Endothelial cell of umbilical vein (primary cell): ENCODE data around the gene AK5. TPM values are rescaled to one million over a fixed set of nuclear protein-coding genes. Genes with fewer than 3 reads are reported as not detected.

Experiments used
- BruUV-seq: library from RNA; stranded (reverse); fragments of 400-500 nt; replicated peaks from 2 replicates; lab custom pipeline; 2021; lab: Mats Ljungman, UMichigan
- CTCF ChIA-PET: fragments of 300-600, 350-600 bp; sonication (Branson Sonifier 250); formaldehyde crosslinking; loops from one replicate; lab custom pipeline; 2021; ENCODE audit warnings: antibody characterized with exemption, inconsistent platforms; lab: Charles Lee
- POLR2A ChIA-PET: fragments of 300-600, 350-600 bp; sonication (Branson Sonifier 250); formaldehyde crosslinking; loops from one replicate; lab custom pipeline; 2021; ENCODE audit warnings: antibody characterized with exemption, inconsistent platforms; lab: Charles Lee
- DNase-seq: peaks from one replicate; pipeline ENCODE4 v3.0.0-alpha.2; 2011; ENCODE audit warnings: low read depth, low spot score
- FAIRE-seq: peaks from 2 replicates; lab custom pipeline; 2011; peaks lifted over from hg19 to GRCh38; lab: Jason Lieb, UNC
- H2AFZ ChIP-seq: 2 replicates; pipeline ENCODE4 v1.6.0; 2012; ENCODE audit warnings: low read depth, low read length, control low read depth, inconsistent platforms
- H3K27ac ChIP-seq: 2 replicates; pipeline ENCODE4 v1.5.1; 2011; ENCODE audit warnings: low read depth, mild to moderate bottlenecking, control low read depth, low read length, moderate library complexity; ENCODE audit not compliant: insufficient read depth
- H3K27me3 ChIP-seq, 2 experiments: 2 replicates each; pipeline versions ENCODE4 v1.6.0 to v1.6.1; 2011; ENCODE audit warnings: low read length in 2 of 2, mixed read lengths in 1 of 2; ENCODE audit not compliant: control insufficient read depth in 2 of 2, insufficient read depth in 2 of 2
- H3K36me3 ChIP-seq, 2 experiments: 2 replicates in 1 of 2; 3 replicates in 1 of 2; pipeline ENCODE4 v1.5.1; 2011; ENCODE audit warnings: low read length in 2 of 2, mild to moderate bottlenecking in 1 of 2, moderate library complexity in 1 of 2; ENCODE audit not compliant: control insufficient read depth in 2 of 2, insufficient read depth in 2 of 2; ENCODE audit errors: extremely low read depth in 1 of 2
- H3K4me1 ChIP-seq: 3 replicates; pipeline ENCODE4 v1.5.1; 2011; ENCODE audit warnings: mild to moderate bottlenecking, low read length; ENCODE audit not compliant: control insufficient read depth, insufficient read depth; ENCODE audit errors: extremely low read depth
- H3K4me2 ChIP-seq: 2 replicates; pipeline ENCODE4 v1.6.1; 2011; ENCODE audit warnings: low read length, control low read depth, mixed read lengths; ENCODE audit not compliant: insufficient read depth
- H3K4me3 ChIP-seq, 3 experiments: fragments of 200-600 bp in 1 of 3; sonication (generic), shearing (Covaris generic) in 1 of 3; replicated peaks in 1 of 3; 2 replicates each; pipeline ENCODE4 v1.5.1; 2011 to 2016; ENCODE audit warnings: control low read depth in 3 of 3, low read length in 3 of 3, mild to moderate bottlenecking in 2 of 3, inconsistent platforms in 1 of 3, low read depth in 1 of 3, moderate library complexity in 1 of 3; ENCODE audit not compliant: insufficient read depth in 1 of 3
- H3K79me2 ChIP-seq: 2 replicates; pipeline ENCODE4 v1.6.0; 2012; ENCODE audit warnings: low read length, inconsistent platforms; ENCODE audit not compliant: control insufficient read depth, insufficient read depth
- H3K9ac ChIP-seq: replicated peaks from 2 replicates; pipeline ENCODE3; 2011; ENCODE audit warnings: low read length, control low read depth; ENCODE audit not compliant: insufficient read depth; ENCODE audit errors: extremely low read depth
- H3K9me1 ChIP-seq: replicated peaks from 3 replicates; pipeline ENCODE4 v1.6.0; 2011; ENCODE audit warnings: mild to moderate bottlenecking, low read length; ENCODE audit not compliant: control insufficient read depth, insufficient read depth; ENCODE audit errors: extremely low read depth
- H3K9me3 ChIP-seq: replicated peaks from 2 replicates; pipeline ENCODE4 v1.5.1; 2012; ENCODE audit warnings: low read length, inconsistent platforms; ENCODE audit not compliant: control insufficient read depth, insufficient read depth
- H4K20me1 ChIP-seq: replicated peaks from 2 replicates; pipeline ENCODE3; 2011; ENCODE audit warnings: mild to moderate bottlenecking, low read length; ENCODE audit not compliant: control insufficient read depth, insufficient read depth; ENCODE audit errors: extremely low read depth
- CTCF ChIP-seq, 2 donors: IDR thresholded peaks; 1 replicate in 1 of 2; 2 replicates in 1 of 2; pipeline ENCODE4 v1.5.1; 2011; ENCODE audit warnings: low read length in 2 of 2, mild to moderate bottlenecking in 2 of 2, moderate library complexity in 2 of 2, control low read depth in 1 of 2, inconsistent platforms in 1 of 2, low read depth in 1 of 2; ENCODE audit not compliant: insufficient read depth in 1 of 2; ENCODE audit errors: extremely low read depth in 1 of 2
- EZH2 ChIP-seq: IDR thresholded peaks from 2 replicates; pipeline ENCODE4 v1.6.1; 2012; ENCODE audit warnings: borderline replicate concordance, low read depth, mild to moderate bottlenecking, moderate library complexity, low read length, inconsistent platforms; ENCODE audit not compliant: severe bottlenecking
- FOS ChIP-seq: IDR thresholded peaks from 2 replicates; pipeline ENCODE4 v1.6.1; 2011; ENCODE audit warnings: mild to moderate bottlenecking, low read length, moderate library complexity, borderline replicate concordance; ENCODE audit not compliant: insufficient read depth
- GATA2 ChIP-seq: IDR thresholded peaks from 2 replicates; pipeline ENCODE4 v1.7.0; 2011; ENCODE audit warnings: low read depth, mild to moderate bottlenecking, moderate library complexity, mixed read lengths, low read length; ENCODE audit not compliant: insufficient read length, insufficient read depth
- JUN ChIP-seq: IDR thresholded peaks from 2 replicates; pipeline ENCODE4 v1.6.1; 2011; ENCODE audit warnings: borderline replicate concordance, low read depth; ENCODE audit not compliant: insufficient read length, insufficient read depth
- MAX ChIP-seq: IDR thresholded peaks from 2 replicates; pipeline ENCODE4 v1.6.1; 2011; ENCODE audit not compliant: insufficient read depth, insufficient read length
- MYC ChIP-seq: IDR thresholded peaks from one replicate; pipeline ENCODE4 v1.6.1; 2011; ENCODE audit warnings: mild to moderate bottlenecking, low read depth, low read length
- POLR2A ChIP-seq: IDR thresholded peaks from 2 replicates; pipeline ENCODE4 v1.6.1; 2012; ENCODE audit warnings: low read depth, mild to moderate bottlenecking, control low read depth, low read length
- POLR2AphosphoS5 ChIP-seq: IDR thresholded peaks from 2 replicates; pipeline ENCODE4 v1.6.1; 2012; ENCODE audit warnings: low read depth, mild to moderate bottlenecking, control low read depth, low read length, moderate library complexity; ENCODE audit not compliant: insufficient read depth
- dilution Hi-C: fragments of 300-500 bp; cut with MboI; formaldehyde crosslinking; loops from one replicate; pipeline ENCODE4 v1.15.0; 2019; ENCODE audit warnings: low sequenced_read_pairs; ENCODE audit not compliant: extremely low pct_ligation_motif_present
- intact Hi-C: fragments of 100-400 bp; cut with micrococcal nuclease; formaldehyde crosslinking; loops from one replicate; pipeline ENCODE4 v1.10.0; 2022
- polyA plus RNA-seq, 4 experiments: library from polyadenylated mRNA; depleted of rRNA in 3 of 4; stranded (reverse) in 3 of 4; unstranded in 1 of 4; fragments of >200 nt; gene quantifications; 2 replicates each; pipeline versions ENCODE4 v1.2.1 to v1.2.3, GENCODE V29; 2011 to 2012; ENCODE audit warnings: missing spikeins in 1 of 4
- total RNA-seq: library from RNA; stranded (reverse); gene quantifications from 2 replicates; pipeline ENCODE4 v1.2.3, GENCODE V29; 2021

AK5 gene
- total and polyA plus RNA-seq, 2 donors (not counting 3 experiments of a cell fraction or from before 2014, with no cell fraction given): 5.0 to 7.5 TPM

- FAIRE-seq: no peak
- H3K9me3 ChIP-seq: no peaks in the 10 kb centered on the region
- H3K27me3 ChIP-seq: no peaks in the 10 kb centered on the region
- H3K79me2 ChIP-seq: no peaks in the 10 kb centered on the region
- no peak for DNase-seq
- no peaks in the 10 kb centered on the region for H3K9me1 ChIP-seq
- TF ChIP-seq JUN (no peak), CTCF (IDR thresholded peaks at IDR 0.05; ENCODE audit: extremely low read depth in 1 of 2, insufficient read depth in 1 of 2, low read depth in 1 of 2, low read length in 2 of 2) (no peak)
- CTCF ChIA-PET: interaction anchor here (1.2 kb wide), 1 partner anchor 162 kb away, joined by 3 read pairs; no protein-coding TSS in a partner anchor
- no peak overlapping the region for H3K27ac ChIP-seq
- no peak overlapping the region for H3K4me3 ChIP-seq
- intact Hi-C loops: no loop called here
- no peak overlapping the region for H3K4me2 ChIP-seq
- no peak overlapping the region for H2AFZ ChIP-seq
- dilution Hi-C loops: no loop called here
- no peaks in the 10 kb centered on the region for H4K20me1 ChIP-seq
- no TSS peak for BruUV-seq
- POLR2A ChIA-PET: no interaction called here
- no peaks in the 10 kb centered on the region for H3K36me3 ChIP-seq
- no peaks in the 10 kb centered on the region for H3K4me1 ChIP-seq
- H3K9ac ChIP-seq: no peak overlapping the region
These were observed 72.7 kb downstream of the AK5 start for GRCh38 chr1:77354536-77354935.

GRCh38 chr1:77355010-77355409 is 73.2 kb downstream of the AK5 start:
- Histone ChIP-seq H4K20me1 (no peaks in the 10 kb centered on the region), H3K79me2 (no peaks in the 10 kb centered on the region), H2AFZ (no peak overlapping the region), H3K27me3 (no peaks in the 10 kb centered on the region), H3K9me3 (no peaks in the 10 kb centered on the region), H3K36me3 (no peaks in the 10 kb centered on the region), H3K9ac (no peak overlapping the region), H3K27ac (no peak overlapping the region), H3K4me3 (no peak overlapping the region), H3K9me1 (no peaks in the 10 kb centered on the region), H3K4me2 (no peak overlapping the region), H3K4me1 (no peaks in the 10 kb centered on the region)
- no TSS peak for BruUV-seq
- intact Hi-C loops: no loop called here
- no peak for TF ChIP-seq MAX
- TF ChIP-seq POLR2A: no peak
- no peak for TF ChIP-seq JUN
- no peak for TF ChIP-seq FOS
- TF ChIP-seq MYC: no peak
- no peak for TF ChIP-seq GATA2
- no peak for TF ChIP-seq POLR2AphosphoS5
- TF ChIP-seq EZH2: no peak
- no peak for TF ChIP-seq CTCF (IDR thresholded peaks at IDR 0.05; ENCODE audit: extremely low read depth in 1 of 2, insufficient read depth in 1 of 2, low read depth in 1 of 2, low read length in 2 of 2)
- DNase-seq (no peak), FAIRE-seq (no peak)
- dilution Hi-C loops: no loop called here
- ChIA-PET CTCF (interaction anchor here (1.2 kb wide), 1 partner anchor 162 kb away, joined by 3 read pairs; no protein-coding TSS in a partner anchor), POLR2A (no interaction called here)
